GM12801 (cell line): ENCODE data around the gene CTIF.

Source experiments
- TF ChIP-seq, protein P1 (sequence below): IDR thresholded peaks from one replicate; pipeline ENCODE4 v1.5.1; 2011; ENCODE audit warnings: control low read depth; ENCODE audit not compliant: insufficient read length; ENCODE audit errors: extremely low read depth

Gene CTIF

DNA sequence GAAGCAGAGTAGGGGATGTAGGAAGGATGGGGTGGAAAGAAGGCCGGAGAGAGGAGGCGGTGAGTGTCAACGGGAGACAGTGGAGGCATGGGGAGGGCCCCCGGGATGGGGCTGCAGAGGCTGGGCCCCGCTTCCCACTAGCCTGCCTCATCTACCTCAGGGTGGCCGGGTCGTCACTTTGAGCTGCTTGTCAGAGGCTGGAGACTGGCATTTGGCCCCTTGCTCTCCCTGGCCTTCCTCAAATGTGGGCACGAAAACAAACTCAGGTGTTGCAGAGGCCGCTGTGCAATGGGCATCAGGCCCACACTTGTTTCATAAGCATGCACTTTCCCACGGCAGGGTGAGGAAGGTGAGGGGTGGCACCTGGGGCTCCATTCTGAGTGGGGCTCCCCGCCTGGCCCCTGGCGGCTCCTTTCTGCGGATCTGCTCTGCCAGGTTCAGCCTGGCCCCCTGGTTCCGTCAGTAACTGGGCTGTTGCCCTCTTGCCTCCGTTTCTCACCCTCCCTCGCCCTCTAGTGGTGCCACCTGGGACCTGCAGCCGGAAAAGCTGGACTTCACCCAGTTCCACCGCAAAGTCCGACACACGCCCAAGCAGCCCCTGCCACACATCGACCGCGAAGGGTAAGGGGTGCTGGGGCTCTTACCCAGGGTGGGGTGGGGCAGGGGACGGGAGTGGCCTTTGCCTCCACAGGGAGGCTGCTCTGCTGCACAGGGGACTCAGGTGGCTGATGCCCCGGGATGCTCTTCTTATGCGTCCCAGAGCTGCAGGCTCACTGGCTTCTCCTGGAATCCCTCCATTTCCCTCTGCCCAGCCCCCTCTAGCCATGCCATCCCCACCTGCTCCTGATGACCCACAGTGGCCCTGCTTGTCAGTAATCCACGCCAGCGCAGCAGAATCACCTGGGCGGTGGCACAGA, 125.4 kb downstream of the CTIF start:
- TF ChIP-seq, protein P1, sequence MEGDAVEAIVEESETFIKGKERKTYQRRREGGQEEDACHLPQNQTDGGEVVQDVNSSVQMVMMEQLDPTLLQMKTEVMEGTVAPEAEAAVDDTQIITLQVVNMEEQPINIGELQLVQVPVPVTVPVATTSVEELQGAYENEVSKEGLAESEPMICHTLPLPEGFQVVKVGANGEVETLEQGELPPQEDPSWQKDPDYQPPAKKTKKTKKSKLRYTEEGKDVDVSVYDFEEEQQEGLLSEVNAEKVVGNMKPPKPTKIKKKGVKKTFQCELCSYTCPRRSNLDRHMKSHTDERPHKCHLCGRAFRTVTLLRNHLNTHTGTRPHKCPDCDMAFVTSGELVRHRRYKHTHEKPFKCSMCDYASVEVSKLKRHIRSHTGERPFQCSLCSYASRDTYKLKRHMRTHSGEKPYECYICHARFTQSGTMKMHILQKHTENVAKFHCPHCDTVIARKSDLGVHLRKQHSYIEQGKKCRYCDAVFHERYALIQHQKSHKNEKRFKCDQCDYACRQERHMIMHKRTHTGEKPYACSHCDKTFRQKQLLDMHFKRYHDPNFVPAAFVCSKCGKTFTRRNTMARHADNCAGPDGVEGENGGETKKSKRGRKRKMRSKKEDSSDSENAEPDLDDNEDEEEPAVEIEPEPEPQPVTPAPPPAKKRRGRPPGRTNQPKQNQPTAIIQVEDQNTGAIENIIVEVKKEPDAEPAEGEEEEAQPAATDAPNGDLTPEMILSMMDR, result no peak

DNA sequence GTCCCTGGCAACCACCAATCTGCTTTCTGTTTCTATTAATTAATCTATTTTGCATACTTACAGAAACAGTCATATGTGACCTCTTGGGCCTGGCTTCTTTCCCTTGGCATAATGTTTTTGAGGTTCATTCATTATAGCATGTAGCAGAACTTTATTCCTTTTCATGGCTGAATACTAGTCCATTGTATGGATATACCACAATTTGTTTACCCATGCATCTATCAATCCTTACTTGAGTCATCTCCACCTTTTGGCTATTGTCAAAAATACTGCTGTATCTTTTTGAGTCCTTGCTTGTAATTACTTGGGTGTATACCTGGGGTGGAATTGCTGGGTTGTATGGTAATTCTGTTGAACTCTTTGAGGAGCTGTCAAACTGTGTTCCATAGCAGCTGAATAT, 126.8 kb downstream of the CTIF start:
- TF ChIP-seq, protein P1, result no peak

DNA sequence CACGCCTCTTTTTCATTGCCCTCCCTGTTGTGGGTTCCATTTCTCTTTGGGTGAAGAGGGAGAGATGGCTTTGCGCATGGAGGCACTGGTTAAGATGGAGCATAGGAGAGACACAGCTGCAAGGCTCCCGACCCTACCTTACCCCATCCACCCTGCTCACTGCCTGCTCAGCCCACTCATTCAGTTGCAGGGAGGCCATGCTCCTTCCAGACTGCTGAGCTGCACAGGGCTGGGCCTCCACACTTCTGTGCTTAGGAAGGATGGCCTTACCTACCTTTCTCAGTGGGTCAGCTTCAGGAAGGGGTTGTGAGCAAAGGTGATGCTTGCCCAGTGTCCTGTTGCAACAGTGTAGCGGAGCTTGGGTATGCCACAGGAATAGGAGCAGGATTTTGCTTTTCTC, 127.8 kb downstream of the CTIF start:
- TF ChIP-seq, protein P1, result no peak

DNA sequence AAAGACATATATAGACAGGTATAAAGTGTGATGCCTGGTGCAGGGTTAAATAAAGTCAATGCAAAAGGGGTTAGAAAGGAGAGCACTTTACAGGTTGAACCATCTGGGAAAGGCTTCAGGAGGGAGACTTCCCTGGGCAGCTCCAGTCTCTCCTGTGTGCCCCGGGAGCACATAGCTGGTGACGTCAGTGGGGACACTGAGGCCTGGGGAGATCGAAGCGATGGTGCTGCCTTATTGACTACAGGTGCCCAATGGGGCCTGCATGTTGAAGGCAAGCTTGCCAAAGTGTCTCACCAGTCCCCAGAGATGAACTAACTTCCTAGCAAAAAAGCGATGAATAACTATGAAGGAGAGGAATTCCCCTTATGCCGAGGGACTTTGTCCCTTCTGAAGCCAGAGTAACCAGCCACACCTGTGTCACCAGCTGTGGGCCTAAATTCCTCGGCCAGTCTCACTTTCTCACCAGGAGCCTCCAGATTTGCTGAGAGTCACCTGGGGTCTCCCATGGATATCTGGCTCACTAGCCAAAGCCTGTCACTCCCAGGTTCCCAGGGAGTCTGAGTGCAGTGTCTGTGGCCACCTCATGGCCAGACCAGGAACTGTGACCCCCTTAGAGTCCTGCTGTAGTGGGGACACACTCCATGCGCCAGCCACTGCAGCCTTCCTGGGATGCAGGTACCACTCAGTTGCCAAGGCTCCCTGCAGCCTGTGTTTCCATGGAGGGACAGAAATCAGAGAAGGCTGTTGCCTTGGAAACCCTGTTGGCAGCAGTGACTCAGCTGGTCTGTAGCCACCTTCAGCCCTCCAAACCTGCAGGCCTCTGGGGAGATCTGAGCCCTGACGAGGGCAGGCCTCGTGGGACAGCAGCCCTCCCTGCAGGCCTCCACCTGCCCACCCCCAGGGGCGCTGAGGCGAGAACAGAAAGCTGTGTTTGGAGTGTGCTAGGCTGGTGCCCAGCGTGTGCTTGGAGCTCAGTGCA, 128.7 kb downstream of the CTIF start:
- TF ChIP-seq, protein P1, result no peak

DNA sequence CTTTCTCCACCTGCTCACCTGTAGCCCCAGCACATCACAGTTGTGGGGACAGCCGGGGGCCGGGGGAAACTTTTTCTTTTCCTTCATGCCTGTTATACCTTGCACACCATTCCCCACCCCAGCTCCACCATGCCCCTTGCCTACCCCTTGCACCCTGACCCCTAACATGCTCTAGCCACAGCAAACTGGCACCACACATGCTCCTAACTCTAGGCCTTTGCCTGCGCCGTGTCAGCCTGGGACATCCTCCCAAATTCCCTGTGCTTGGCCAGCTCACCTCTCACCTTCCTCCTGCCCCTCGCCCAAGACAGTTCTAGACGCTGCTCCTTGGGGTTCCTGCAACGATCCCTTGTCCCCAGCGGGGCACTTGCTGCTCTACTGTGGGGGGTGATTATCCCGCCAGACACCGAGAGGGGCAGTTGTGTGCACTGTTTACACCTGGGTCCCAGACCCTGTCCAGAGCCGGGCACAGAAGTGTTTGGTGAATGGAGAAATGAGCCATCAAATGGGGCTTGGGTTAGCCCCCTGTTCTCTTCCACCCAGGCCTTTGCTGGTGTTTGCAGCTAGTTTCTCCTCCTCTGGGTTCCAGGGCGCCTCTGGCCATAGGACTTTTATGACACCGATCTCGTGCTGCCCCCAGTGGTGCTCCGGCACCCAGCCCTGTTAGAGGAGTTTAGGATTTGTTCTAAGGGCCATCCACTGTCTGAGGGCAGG, 129.8 kb downstream of the CTIF start:
- TF ChIP-seq, protein P1, result no peak

DNA sequence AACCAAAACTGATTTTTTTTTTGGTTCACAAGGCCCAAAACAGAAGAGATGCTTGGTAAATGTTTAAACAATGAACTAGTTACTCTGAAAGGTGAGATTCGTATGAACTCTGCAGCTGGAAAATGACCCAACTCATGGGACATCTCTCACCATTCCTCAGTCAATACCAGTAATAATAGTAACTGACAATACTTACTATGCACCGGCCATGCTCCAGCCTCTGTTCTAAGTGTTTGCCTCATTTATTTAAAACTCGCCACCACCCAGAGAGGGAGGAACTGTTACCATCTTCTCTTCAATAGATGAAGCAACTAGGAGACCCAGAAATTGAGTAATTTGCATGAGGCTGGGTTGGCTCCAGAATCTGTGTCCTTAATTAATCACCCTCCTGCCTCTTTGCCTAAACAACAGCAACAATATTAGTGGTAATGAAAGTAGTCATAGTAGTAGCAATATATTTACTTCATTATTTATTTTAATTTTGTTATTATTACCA, 130.4 kb downstream of the CTIF start:
- TF ChIP-seq, protein P1, result no peak
